IPS DF 6.9 (cell line): ENCODE results near the gene TAS2R60.

Experiments used
- DNase-seq: peaks from one replicate; pipeline ENCODE4 v3.0.0-alpha.2; 2013; ENCODE audit warnings: low read depth, low spot score
- H3K27ac ChIP-seq: one replicate; pipeline ENCODE4 v1.5.1; 2013; ENCODE audit warnings: low read length, control low read depth
- H3K27me3 ChIP-seq: 2 replicates; pipeline ENCODE4 v1.6.1; 2013; ENCODE audit warnings: mild to moderate bottlenecking, low read length; ENCODE audit not compliant: control insufficient read depth, insufficient read depth
- H3K36me3 ChIP-seq: 2 replicates; pipeline ENCODE4 v1.6.1; 2013; ENCODE audit warnings: low read length; ENCODE audit not compliant: control insufficient read depth, insufficient read depth
- H3K4me1 ChIP-seq: 2 replicates; pipeline ENCODE4 v1.6.1; 2013; ENCODE audit warnings: low read length; ENCODE audit not compliant: control insufficient read depth, insufficient read depth
- H3K4me3 ChIP-seq: 2 replicates; pipeline ENCODE4 v1.5.1; 2013; ENCODE audit warnings: mild to moderate bottlenecking, low read length
- H3K9me3 ChIP-seq: 2 replicates; pipeline ENCODE4 v1.6.1; 2013; ENCODE audit warnings: low read length, inconsistent platforms; ENCODE audit not compliant: control insufficient read depth, insufficient read depth
- WGBS: extraction: QIAGEN DNeasy Blood & Tissue Kit; methylation state at CpG from one replicate; pipeline ENCODE4 v1.1.7; 2013; ENCODE audit warnings: mixed read lengths, missing lambda C conversion rate; ENCODE audit not compliant: insufficient read length, insufficient coverage; 5-methylcytosine and 5-hydroxymethylcytosine counted together

TAS2R60 gene

GRCh38 chr7:143492043-143492471 lies 48.8 kb downstream of the TAS2R60 start:
- H3K36me3 ChIP-seq = 0 out of 2 replicates have a peak, but pooled peaks cover 3% of the 10 kb centered on the region
- WGBS = no CpG with 5 or more reads among the region's 2 CpGs
- no peak for DNase-seq
- no peak overlapping the region for H3K27ac ChIP-seq
- no peaks in the 10 kb centered on the region for H3K9me3 ChIP-seq
- no peaks in the 10 kb centered on the region for H3K27me3 ChIP-seq
- peaks cover 2% of the 10 kb centered on the region; the same call in 1 of the 2 replicates for H3K4me1 ChIP-seq
- no peak overlapping the region for H3K4me3 ChIP-seq

GRCh38 chr7:143492799-143493739 lies 49.8 kb downstream of the TAS2R60 start:
- H3K36me3 ChIP-seq = 0 out of 2 replicates have a peak, but pooled peaks cover 3% of the 10 kb centered on the region
- no peak for DNase-seq
- H3K9me3 ChIP-seq = no peaks in the 10 kb centered on the region
- peaks cover 2% of the 10 kb centered on the region; the same call in 1 of the 2 replicates for H3K4me1 ChIP-seq
- no peaks in the 10 kb centered on the region for H3K27me3 ChIP-seq
- H3K27ac ChIP-seq = no peak overlapping the region
- no peak overlapping the region for H3K4me3 ChIP-seq
- no CpG with 5 or more reads among the region's 6 CpGs for WGBS

GRCh38 chr7:143493751-143494150 lies 50.5 kb downstream of the TAS2R60 start:
- Histone ChIP-seq H3K36me3 (0 out of 2 replicates have a peak, but pooled peaks cover under 1% of the 10 kb centered on the region), H3K4me3 (no peak overlapping the region), H3K27ac (no peak overlapping the region), H3K27me3 (no peaks in the 10 kb centered on the region), H3K9me3 (no peaks in the 10 kb centered on the region), H3K4me1 (peaks cover 2% of the 10 kb centered on the region; the same call in 1 of the 2 replicates)
- DNase-seq = no peak
- WGBS = no CpG with 5 or more reads among the region's 1 CpG
